Measurements from ENCODE around the gene TMEM266.

DNA sequence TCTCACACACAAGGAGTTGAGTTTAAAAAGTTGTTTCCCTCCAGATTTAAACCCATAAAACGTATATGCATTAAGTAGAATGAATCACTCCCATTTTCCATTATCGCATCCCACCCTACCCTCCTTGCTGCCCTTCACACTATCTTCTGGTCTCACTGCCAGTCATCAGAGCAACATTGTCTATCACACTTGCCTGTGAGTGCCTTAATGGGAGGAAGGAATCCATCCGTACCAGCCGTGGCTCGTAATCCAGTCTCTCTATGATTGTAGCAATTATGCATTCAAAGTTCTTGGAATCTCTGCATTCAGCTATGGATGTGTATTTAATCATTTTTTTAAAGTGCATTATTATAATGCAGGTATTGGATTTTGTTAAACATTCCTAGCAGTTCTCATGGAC lies 1.9 kb downstream of the TMEM266 start:
- TF ChIP-seq, protein P1, sequence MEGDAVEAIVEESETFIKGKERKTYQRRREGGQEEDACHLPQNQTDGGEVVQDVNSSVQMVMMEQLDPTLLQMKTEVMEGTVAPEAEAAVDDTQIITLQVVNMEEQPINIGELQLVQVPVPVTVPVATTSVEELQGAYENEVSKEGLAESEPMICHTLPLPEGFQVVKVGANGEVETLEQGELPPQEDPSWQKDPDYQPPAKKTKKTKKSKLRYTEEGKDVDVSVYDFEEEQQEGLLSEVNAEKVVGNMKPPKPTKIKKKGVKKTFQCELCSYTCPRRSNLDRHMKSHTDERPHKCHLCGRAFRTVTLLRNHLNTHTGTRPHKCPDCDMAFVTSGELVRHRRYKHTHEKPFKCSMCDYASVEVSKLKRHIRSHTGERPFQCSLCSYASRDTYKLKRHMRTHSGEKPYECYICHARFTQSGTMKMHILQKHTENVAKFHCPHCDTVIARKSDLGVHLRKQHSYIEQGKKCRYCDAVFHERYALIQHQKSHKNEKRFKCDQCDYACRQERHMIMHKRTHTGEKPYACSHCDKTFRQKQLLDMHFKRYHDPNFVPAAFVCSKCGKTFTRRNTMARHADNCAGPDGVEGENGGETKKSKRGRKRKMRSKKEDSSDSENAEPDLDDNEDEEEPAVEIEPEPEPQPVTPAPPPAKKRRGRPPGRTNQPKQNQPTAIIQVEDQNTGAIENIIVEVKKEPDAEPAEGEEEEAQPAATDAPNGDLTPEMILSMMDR (IDR thresholded peaks at IDR 0.05; ENCODE audit: low read length), result no peak
- no peak for TF ChIP-seq EZH2 (optimal IDR thresholded peaks at IDR 0.05; ENCODE audit: low read depth, low read length)
- TF ChIP-seq EZH2phosphoT487 (IDR thresholded peaks at IDR 0.05; ENCODE audit: low read length), result no peak

Measured in MM.1S (cell line).